Measurements from ENCODE around the gene DSCAML1.

The DSCAML1 gene

DNA sequence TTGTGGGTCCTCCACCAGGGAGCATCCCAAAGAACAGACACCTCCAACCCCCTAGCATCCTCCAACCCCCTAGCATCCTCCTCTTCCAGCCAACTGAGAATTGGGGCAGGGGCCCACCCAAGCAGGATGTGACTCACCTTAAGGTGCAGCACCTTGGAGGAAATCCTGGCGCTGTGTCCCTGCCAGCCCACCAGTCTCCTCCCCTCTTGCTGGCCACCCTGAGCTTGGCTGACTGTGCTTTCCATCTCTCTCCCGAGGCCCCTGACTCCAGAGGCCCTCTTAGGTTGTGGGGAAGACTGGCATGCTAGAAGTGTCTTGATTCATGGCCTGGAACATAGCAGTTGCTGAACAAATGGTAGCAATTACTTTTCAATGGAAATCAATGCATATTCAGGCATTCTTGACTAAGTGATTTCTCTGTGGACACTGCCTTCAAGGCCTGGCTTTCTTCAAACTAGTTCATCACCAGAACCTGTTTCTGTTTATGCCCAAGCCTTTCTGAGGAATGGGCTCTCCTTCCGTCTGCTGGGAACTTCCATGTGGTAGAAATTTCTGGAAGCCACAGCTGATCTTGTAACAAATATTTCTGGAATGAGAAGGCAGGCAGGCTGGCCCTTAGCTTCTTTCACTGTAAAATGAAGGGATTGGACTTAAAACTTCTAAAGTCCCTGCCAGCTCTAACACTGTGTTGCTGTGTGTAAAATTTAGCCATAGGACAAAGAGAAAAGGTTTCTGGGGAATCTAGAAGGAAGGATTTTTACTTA lies 408.8 kb downstream of the DSCAML1 start:
- no peak for DNase-seq

DNA sequence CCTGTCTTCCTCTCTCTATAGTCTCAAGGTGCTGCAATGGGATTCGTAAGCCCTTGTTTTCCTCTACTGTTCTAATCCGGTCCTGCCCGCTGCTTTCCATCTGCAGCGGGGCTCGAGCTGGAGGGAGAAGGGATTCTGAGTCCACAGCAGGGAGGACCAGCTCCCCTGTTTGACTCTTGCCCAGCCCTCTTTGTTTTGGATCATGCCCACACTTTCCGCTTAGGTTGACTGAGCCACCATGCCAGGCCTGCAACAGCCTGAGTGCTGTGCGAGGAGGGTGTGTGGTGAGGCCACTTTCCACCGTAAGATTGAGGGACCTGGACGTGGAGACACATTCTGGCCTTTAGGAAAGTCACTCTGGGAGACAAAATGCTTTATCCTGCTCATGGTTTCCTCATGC lies 411.1 kb downstream of the DSCAML1 start:
- DNase-seq, result no peak

DNA sequence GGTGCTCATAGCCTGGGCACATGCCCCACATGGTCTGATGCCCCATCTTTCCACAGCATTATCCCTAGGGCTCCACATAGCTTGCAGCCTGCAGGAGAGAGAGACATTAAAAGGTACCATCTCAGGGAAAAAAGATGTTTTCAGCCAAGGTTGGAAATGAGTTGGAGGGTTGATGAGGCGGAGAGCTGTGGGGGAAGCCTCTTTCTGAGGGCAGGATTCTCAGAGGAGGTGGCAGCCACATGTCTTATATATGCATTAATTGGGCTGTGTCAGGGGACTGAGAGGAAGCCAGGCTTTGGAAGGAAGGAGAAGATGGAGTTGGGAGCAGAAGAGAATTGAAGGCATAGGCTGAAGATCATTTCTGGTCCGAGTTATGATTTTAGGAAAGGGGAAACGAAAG lies 411.5 kb downstream of the DSCAML1 start:
- no peak for DNase-seq

GRCh38 chr11:117384045-117384444 lies 413.0 kb downstream of the DSCAML1 start:
- DNase-seq, result no peak

DNA sequence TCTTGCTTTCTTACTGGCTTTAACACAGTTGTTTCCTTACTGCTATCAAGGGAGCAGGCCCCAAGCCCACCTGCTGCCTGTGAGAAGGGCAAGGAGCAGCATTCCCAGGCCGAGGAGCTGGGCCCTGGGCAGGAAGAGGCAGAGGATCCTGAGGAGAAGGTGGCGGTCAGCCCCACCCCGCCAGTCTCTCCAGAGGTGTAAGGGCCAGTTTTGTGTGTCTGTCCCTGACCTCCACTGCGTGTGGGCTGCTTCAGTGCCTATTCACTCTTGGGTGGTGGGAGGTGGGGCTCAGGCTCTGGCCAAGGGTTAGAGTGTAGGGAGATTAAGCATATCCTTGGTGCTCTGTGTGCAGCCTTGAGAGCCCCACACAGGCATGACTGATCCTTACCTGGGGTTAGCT lies 414.3 kb downstream of the DSCAML1 start:
- DNase-seq, result no peak

GRCh38 chr11:117381481-117382387 lies 415.3 kb downstream of the DSCAML1 start:
- DNase-seq, result no peak

DNA sequence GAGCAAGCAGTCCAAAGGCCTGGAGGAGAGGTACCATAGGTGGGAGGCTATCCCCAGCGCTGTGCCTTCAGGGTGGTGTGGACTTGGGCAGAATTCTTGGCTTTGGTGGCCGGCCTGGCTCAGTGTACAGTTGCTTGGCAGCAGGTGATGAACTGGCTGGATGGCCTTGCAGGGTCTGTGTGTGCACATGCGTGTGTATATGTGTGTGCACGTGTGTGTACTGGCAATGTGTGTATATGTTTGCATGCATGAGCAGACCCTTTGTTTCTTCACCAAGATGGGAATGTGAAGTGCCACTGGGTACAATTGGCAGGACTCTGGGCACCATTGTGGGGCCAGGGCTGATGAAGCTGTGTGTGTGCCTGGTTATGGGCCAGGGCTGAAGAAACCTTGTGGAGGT lies 416.3 kb downstream of the DSCAML1 start:
- DNase-seq, result no peak

DNA sequence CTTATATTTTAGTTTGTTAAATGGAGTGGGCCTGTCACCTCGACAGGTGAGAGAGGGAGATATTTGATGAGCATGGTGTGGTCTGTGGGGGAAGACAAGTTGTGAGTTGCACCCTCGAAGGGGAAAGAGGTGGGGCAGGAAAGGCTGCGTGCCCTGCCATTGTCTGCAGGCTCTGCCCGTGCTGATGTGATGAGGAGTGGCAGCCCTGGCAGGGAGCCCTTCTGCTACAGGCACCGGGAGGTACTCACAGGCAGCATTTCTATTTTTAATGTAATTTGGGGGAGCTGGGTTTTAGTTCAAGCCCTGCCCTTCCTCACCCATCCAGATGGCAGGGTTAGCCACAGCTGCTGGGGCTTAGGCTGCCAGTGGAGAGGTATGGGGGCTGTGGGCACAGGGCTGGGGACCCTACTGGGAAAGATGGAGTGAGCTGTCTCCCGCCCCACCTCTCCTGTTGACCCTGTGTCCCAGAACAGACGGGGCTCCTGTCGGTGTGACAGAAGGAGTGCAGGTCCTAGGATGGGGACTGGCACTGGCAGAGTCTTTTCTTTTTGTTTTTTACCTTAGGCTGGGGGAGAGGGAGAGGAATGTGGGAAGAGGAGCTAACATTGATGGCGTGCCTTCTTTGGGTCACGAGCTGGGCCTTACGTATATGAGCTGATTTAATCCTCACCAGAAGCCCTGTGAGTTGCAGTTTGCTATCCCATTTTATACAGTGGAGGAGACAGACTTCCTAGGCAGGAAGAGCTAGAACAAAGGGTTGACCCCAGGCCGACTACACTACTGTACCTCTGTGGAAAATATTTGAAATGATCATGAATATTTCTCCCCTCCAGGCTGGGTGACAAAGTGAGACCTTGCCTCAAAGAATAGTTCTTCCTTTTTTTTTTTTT lies 417.8 kb downstream of the DSCAML1 start:
- no peak for DNase-seq

All from activated CD4-positive, alpha-beta T cell treated with anti-CD3 and anti-CD28 coated beads, Interleukin-2, amount 50 U/mL, for 1 hour (primary cell).